Measurements from ENCODE around the gene KCNQ2.

KCNQ2 gene

GRCh38 chr20:63400486-63401210 is 71.8 kb downstream of the KCNQ2 start:
- no peak for DNase-seq

GRCh38 chr20:63399596-63400375 is 72.7 kb downstream of the KCNQ2 start:
- no peak for DNase-seq

- no peak for DNase-seq
These were observed 73.5 kb downstream of the KCNQ2 start for GRCh38 chr20:63398744-63399514.

- no peak for DNase-seq
These were observed 74.5 kb downstream of the KCNQ2 start for GRCh38 chr20:63397946-63398450.

- no peak for DNase-seq
These were observed 75.2 kb downstream of the KCNQ2 start for GRCh38 chr20:63397155-63397843.

- DNase-seq: no peak
These were observed 76.2 kb downstream of the KCNQ2 start for GRCh38 chr20:63396300-63396699.

- DNase-seq: no peak
These were observed 76.7 kb downstream of the KCNQ2 start for GRCh38 chr20:63395723-63396122.

- DNase-seq: no peak
These were observed 77.5 kb downstream of the KCNQ2 start for GRCh38 chr20:63394920-63395455.

- no peak for DNase-seq
These were observed 78.2 kb downstream of the KCNQ2 start for GRCh38 chr20:63394069-63394919.

- no peak for DNase-seq
These were observed 78.9 kb downstream of the KCNQ2 start for GRCh38 chr20:63393566-63393965.

GRCh38 chr20:63392465-63393365 is 79.7 kb downstream of the KCNQ2 start:
- DNase-seq: no peak

GRCh38 chr20:63387917-63388316 is 84.5 kb downstream of the KCNQ2 start:
- DNase-seq: no peak

GRCh38 chr20:63387393-63387792 is 85.1 kb downstream of the KCNQ2 start:
- DNase-seq: no peak

GRCh38 chr20:63386491-63386890 is 86.0 kb downstream of the KCNQ2 start:
- no peak for DNase-seq

- no peak for DNase-seq
These were observed 86.6 kb downstream of the KCNQ2 start for GRCh38 chr20:63385819-63386218.

- DNase-seq: no peak
These were observed 88.1 kb downstream of the KCNQ2 start for GRCh38 chr20:63384336-63384735.

- no peak for DNase-seq
These were observed 88.9 kb downstream of the KCNQ2 start for GRCh38 chr20:63383556-63383955.

- DNase-seq: no peak
These were observed 89.7 kb downstream of the KCNQ2 start for GRCh38 chr20:63382551-63383300.

- DNase-seq: no peak
These were observed 90.5 kb downstream of the KCNQ2 start for GRCh38 chr20:63381781-63382431.
